Esophagus squamous epithelium (tissue), 5 donors: Measurements from ENCODE around the gene PTOV1. TPM values are rescaled to one million over a fixed set of nuclear protein-coding genes. Genes with fewer than 3 reads are reported as not detected.
A peak's percentile ranks its signal among the peaks of the same experiment; 100 is the strongest.

Source experiments
- DNase-seq: peaks from one replicate; lab custom pipeline; 2025; lab: John Stamatoyannopoulos, UW
- H3K27ac ChIP-seq, 4 donors: fragments of 200-600 bp; sonication (generic); one replicate each; pipeline ENCODE4 v1.5.1; 2016 to 2019; ENCODE audit warnings: mild to moderate bottlenecking in 1 of 4
- H3K27me3 ChIP-seq, 4 donors: fragments of 200-600 bp; sonication (generic); 1 replicate in 3 of 4; 2 replicates in 1 of 4; pipeline versions ENCODE4 v1.5.1 to v1.6.0; 2017 to 2021; ENCODE audit warnings: antibody characterized with exemption in 1 of 4
- H3K36me3 ChIP-seq, 3 donors: fragments of 200-600 bp; sonication (generic); one replicate each; pipeline ENCODE4 v1.5.1; 2016 to 2019
- H3K4me1 ChIP-seq, 3 donors: fragments of 200-600 bp; sonication (generic); one replicate each; pipeline ENCODE4 v1.5.1; 2017 to 2019
- H3K4me3 ChIP-seq, 4 donors: fragments of 200-600 bp; sonication (generic); 1 replicate in 3 of 4; 2 replicates in 1 of 4; pipeline ENCODE4 v1.5.1; 2016 to 2019; ENCODE audit warnings: mild to moderate bottlenecking in 2 of 4, moderate library complexity in 1 of 4
- H3K9me3 ChIP-seq, 3 donors: fragments of 200-600 bp; sonication (generic); one replicate each; pipeline ENCODE4 v1.5.1; 2016 to 2019
- CTCF ChIP-seq, 6 experiments: fragments of 450-650 bp in 4 of 6; fragments of 200-600 bp in 2 of 6; sonication (generic) in 2 of 6; IDR thresholded peaks; one replicate each; pipeline ENCODE4 v1.5.1; 2016 to 2019; ENCODE audit warnings: antibody characterized with exemption in 6 of 6, mild to moderate bottlenecking in 4 of 6, moderate library complexity in 4 of 6
- POLR2A ChIP-seq, 4 donors: fragments of 450-650 bp; IDR thresholded peaks; one replicate each; pipeline ENCODE4 v1.6.1; 2017; ENCODE audit warnings: antibody characterized with exemption in 4 of 4, mild to moderate bottlenecking in 4 of 4, moderate library complexity in 3 of 4
- WGBS, 2 donors: methylation state at CpG; one replicate each; pipeline ENCODE4 v1.1.5; 2018; 5-methylcytosine and 5-hydroxymethylcytosine counted together
- intact Hi-C: fragments of 100-400 bp; cut with DNase I; formaldehyde crosslinking; loops from one replicate; pipeline ENCODE4 v1.15.0; 2022
- total RNA-seq, 4 donors: library from RNA; depleted of rRNA; stranded (reverse); fragments of >200 nt; gene quantifications; one replicate each; pipeline ENCODE4 v1.1.0, GENCODE V29; 2016
- donor health status: DM: yes; HTN: yes; CAD: no.

Gene PTOV1
- total RNA-seq, 4 donors from 2014 or later: 31.3 to 57.0 (median 45.2) TPM

DNA sequence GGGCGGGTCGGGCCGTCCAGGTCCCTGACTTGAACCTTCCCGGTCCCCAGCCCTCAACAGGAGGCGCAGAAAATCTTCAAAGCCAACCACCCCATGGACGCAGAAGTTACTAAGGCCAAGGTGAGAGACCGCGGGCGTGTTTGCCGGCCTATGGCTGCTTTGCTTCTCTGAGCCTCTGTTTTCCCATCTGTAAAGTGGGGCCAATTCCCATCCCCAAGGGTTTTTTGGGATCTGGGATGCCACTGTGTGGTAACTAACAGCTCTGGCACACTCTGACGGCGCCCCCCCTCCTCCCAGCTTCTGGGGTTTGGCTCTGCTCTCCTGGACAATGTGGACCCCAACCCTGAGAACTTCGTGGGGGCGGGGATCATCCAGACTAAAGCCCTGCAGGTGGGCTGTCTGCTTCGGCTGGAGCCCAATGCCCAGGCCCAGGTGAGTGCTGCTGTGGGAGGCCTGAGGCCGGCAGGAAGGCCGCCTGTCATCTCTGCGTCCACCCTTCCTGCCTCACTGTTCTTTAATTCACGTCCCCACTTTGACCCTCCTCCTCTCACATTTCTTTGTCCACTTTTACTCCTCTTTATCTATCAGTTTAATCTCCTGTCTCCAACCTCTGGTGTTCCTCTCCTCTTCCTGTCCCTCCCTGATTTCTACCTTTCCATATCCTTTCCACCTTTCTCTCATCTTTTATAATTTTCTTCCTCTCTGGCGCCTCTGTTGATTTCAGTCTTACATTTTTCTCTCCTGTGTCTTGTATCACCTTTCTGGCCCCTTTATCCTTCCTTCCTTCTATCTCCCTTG is 44.9 kb upstream of the PTOV1 start:
- H3K9me3 ChIP-seq: no peaks in the 10 kb centered on the region
- H3K36me3 ChIP-seq: peaks cover 10 to 67% (median 18%) of the 10 kb centered on the region in 3 donors
- H3K27ac ChIP-seq: no peak overlapping the region
- no peak for DNase-seq
- 83 to 94% methylated on average over 10 to 16 of the region's 20 CpGs for WGBS, 2 donors
- H3K4me1 ChIP-seq: peaks cover 10 to 42% (median 12%) of the 10 kb centered on the region in 3 donors
- no peaks in the 10 kb centered on the region for H3K27me3 ChIP-seq
- TF ChIP-seq POLR2A (IDR thresholded peaks at IDR 0.05) (no peak), CTCF (IDR thresholded peaks at IDR 0.05) (no peak)
- intact Hi-C loops: no loop called here
- no peak overlapping the region for H3K4me3 ChIP-seq

DNA sequence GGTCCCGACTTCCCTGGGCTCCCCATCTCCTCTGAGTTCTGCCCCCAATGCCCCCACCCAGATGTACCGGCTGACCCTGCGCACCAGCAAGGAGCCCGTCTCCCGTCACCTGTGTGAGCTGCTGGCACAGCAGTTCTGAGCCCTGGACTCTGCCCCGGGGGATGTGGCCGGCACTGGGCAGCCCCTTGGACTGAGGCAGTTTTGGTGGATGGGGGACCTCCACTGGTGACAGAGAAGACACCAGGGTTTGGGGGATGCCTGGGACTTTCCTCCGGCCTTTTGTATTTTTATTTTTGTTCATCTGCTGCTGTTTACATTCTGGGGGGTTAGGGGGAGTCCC is 44.4 kb upstream of the PTOV1 start:
- Histone ChIP-seq H3K27me3 (no peaks in the 10 kb centered on the region), H3K27ac (no peak overlapping the region), H3K9me3 (no peaks in the 10 kb centered on the region), H3K4me3 (no peak overlapping the region), H3K36me3 (peaks cover 10 to 62% (median 14%) of the 10 kb centered on the region in 3 donors), H3K4me1 (peaks cover 10 to 40% (median 12%) of the 10 kb centered on the region in 3 donors)
- intact Hi-C loops: no loop called here
- DNase-seq: no peak
- 82 to 94% methylated on average over 7 to 8 of the region's 8 CpGs for WGBS, 2 donors
- TF ChIP-seq CTCF (IDR thresholded peaks at IDR 0.05) (no peak), POLR2A (IDR thresholded peaks at IDR 0.05) (no peak)

- Histone ChIP-seq H3K4me3 (no peak overlapping the region), H3K4me1 (peaks cover 10 to 37% (median 12%) of the 10 kb centered on the region in 3 donors), H3K27me3 (no peaks in the 10 kb centered on the region), H3K27ac (no peak overlapping the region), H3K36me3 (peaks cover 10 to 55% (median 12%) of the 10 kb centered on the region in 3 donors), H3K9me3 (no peaks in the 10 kb centered on the region)
- DNase-seq: no peak
- intact Hi-C loops: no loop called here
- TF ChIP-seq CTCF (IDR thresholded peaks at IDR 0.05): no peak
- no peak for TF ChIP-seq POLR2A (IDR thresholded peaks at IDR 0.05)
- 73 to 83% methylated on average over 9 to 10 of the region's 18 CpGs for WGBS, 2 donors
Measured at GRCh38 chr19:49807058-49807903, 43.7 kb upstream of the PTOV1 start.

DNA sequence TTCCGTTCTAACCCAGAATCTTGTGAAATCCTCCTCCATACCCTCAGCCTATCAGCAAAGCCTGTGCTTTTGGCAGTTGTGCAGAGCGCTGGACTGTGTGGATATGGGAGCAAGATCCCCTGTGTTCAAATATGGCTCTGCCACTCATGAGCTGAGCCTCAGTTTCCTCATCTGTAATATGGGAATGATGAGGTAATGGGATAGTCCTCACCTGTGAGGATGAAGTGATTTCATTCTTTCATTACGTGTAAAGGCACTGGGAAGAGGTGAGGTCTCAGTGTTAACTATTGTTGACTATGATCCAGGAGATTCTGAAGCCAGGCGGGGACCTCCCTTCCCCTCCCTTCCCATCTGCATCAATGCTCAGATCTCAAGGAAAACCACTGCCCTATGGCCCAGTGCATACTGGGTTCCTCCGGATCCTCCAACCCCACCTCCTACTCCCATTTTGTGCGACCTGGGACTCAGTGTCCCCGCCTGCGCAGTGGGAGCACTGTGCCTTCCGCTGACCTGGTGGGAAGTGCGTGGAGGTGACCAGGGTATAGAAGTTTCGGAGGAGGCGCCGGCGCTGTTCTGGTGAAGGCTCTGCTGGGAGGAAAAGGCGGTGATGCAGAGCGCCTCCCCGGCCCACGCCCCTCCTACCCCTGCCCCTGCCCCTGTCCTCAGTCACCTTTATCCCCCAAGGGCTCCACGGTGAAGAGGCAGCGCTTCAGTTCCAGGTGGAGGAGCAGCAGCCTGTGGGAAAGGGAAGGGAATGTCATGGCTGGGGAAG is 42.9 kb upstream of the PTOV1 start:
- Histone ChIP-seq H3K27me3 (no peaks in the 10 kb centered on the region), H3K36me3 (peaks cover 6 to 47% (median 7%) of the 10 kb centered on the region in 3 donors), H3K9me3 (no peaks in the 10 kb centered on the region), H3K27ac (peak overlapping the region; percentile 25 to 94 (median 88)), H3K4me1 (peaks cover 10 to 39% (median 17%) of the 10 kb centered on the region in 3 donors), H3K4me3 (peak overlapping the region; percentile 40 to 90 (median 75))
- TF ChIP-seq CTCF (IDR thresholded peaks at IDR 0.05): no peak
- no peak for TF ChIP-seq POLR2A (IDR thresholded peaks at IDR 0.05)
- no peak for DNase-seq
- intact Hi-C loops: no loop called here
- WGBS, 2 donors: 74 to 87% methylated on average over 5 to 13 of the region's 20 CpGs
